GM18517 (cell line): ENCODE data around the gene ZNRF3.
"Not testable (repeated sequence)": the region's sequence is repeated elsewhere in the genome, so short reads cannot be mapped to it uniquely, and the experiment has no call there.

Experiments
- ATAC-seq: cut with Tn5 transposase; IDR thresholded peaks from one replicate; pipeline ENCODE4 v1.9.1; 2021; ENCODE audit warnings: mild to moderate bottlenecking, moderate library complexity; ENCODE audit not compliant: unreplicated experiment

Gene ZNRF3

GRCh38 chr22:29003975-29004646, 120.7 kb downstream of the ZNRF3 start:
- ATAC-seq = no peak

GRCh38 chr22:29004647-29005371, 121.4 kb downstream of the ZNRF3 start:
- no peak for ATAC-seq

- ATAC-seq = not testable (repeated sequence)
These were observed 122.4 kb downstream of the ZNRF3 start for GRCh38 chr22:29005754-29006153.

GRCh38 chr22:29006346-29006745, 123.0 kb downstream of the ZNRF3 start:
- no peak for ATAC-seq

- ATAC-seq = no peak
These were observed 125.8 kb downstream of the ZNRF3 start for GRCh38 chr22:29009148-29009547.

- ATAC-seq = no peak
These were observed 128.1 kb downstream of the ZNRF3 start for GRCh38 chr22:29011240-29012100.

GRCh38 chr22:29012101-29012433, 128.7 kb downstream of the ZNRF3 start:
- ATAC-seq = no peak

GRCh38 chr22:29012952-29013351, 129.6 kb downstream of the ZNRF3 start:
- ATAC-seq = no peak

- ATAC-seq = no peak
These were observed 130.9 kb downstream of the ZNRF3 start for GRCh38 chr22:29014293-29014692.

GRCh38 chr22:29014773-29015172, 131.4 kb downstream of the ZNRF3 start:
- ATAC-seq = no peak

GRCh38 chr22:29016067-29016938, 132.9 kb downstream of the ZNRF3 start:
- no peak for ATAC-seq

- no peak for ATAC-seq
These were observed 135.2 kb downstream of the ZNRF3 start for GRCh38 chr22:29018293-29019189.

GRCh38 chr22:29022101-29022817, 138.9 kb downstream of the ZNRF3 start:
- ATAC-seq = no peak

GRCh38 chr22:29023172-29023796, 139.9 kb downstream of the ZNRF3 start:
- ATAC-seq = no peak

- ATAC-seq = no peak
These were observed 143.2 kb downstream of the ZNRF3 start for GRCh38 chr22:29026579-29026978.

GRCh38 chr22:29028468-29028867, 145.1 kb downstream of the ZNRF3 start:
- no peak for ATAC-seq

GRCh38 chr22:29029202-29030000, 146.0 kb downstream of the ZNRF3 start:
- no peak for ATAC-seq
